NB4 (cell line): ENCODE results near the gene SPIRE2.
"Not testable (repeated sequence)": the region's sequence is repeated elsewhere in the genome, so short reads cannot be mapped to it uniquely, and the experiment has no call there.

Experiments
- DNase-seq: peaks from one replicate; pipeline ENCODE4 v3.0.0; 2010; ENCODE audit warnings: low read depth
- H3K4me3 ChIP-seq: one replicate; pipeline ENCODE4 v1.5.1; 2011; ENCODE audit warnings: mild to moderate bottlenecking, low read depth, low read length, moderate library complexity
- MAX ChIP-seq: IDR thresholded peaks from 2 replicates; pipeline ENCODE4 v1.6.1; 2011; ENCODE audit warnings: low read depth, low read length
- MYC ChIP-seq: IDR thresholded peaks from 2 replicates; pipeline ENCODE4 v1.6.1; 2011; ENCODE audit warnings: low read depth, low read length
- POLR2A ChIP-seq: IDR thresholded peaks from 2 replicates; pipeline ENCODE4 v1.6.1; 2011; ENCODE audit warnings: mild to moderate bottlenecking; ENCODE audit not compliant: insufficient read length; ENCODE audit errors: extremely low read depth
- TF ChIP-seq, protein P1 (sequence below): IDR thresholded peaks from one replicate; pipeline ENCODE4 v1.5.1; 2012; ENCODE audit warnings: low read depth, low read length

Gene SPIRE2

GRCh38 chr16:89827383-89828198 lies 684 bp upstream of the SPIRE2 start:
- H3K4me3 ChIP-seq: peak overlapping the region; percentile 21
- peak; percentile 59 for DNase-seq
- TF ChIP-seq MYC: no peak
- no peak for TF ChIP-seq MAX

GRCh38 chr16:89828870-89829629 lies 775 bp downstream of the SPIRE2 start:
- no peak overlapping the region for H3K4me3 ChIP-seq
- no peak for DNase-seq
- TF ChIP-seq, protein P1, sequence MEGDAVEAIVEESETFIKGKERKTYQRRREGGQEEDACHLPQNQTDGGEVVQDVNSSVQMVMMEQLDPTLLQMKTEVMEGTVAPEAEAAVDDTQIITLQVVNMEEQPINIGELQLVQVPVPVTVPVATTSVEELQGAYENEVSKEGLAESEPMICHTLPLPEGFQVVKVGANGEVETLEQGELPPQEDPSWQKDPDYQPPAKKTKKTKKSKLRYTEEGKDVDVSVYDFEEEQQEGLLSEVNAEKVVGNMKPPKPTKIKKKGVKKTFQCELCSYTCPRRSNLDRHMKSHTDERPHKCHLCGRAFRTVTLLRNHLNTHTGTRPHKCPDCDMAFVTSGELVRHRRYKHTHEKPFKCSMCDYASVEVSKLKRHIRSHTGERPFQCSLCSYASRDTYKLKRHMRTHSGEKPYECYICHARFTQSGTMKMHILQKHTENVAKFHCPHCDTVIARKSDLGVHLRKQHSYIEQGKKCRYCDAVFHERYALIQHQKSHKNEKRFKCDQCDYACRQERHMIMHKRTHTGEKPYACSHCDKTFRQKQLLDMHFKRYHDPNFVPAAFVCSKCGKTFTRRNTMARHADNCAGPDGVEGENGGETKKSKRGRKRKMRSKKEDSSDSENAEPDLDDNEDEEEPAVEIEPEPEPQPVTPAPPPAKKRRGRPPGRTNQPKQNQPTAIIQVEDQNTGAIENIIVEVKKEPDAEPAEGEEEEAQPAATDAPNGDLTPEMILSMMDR: no peak
- no peak for TF ChIP-seq MYC
- TF ChIP-seq MAX: no peak
- no peak for TF ChIP-seq POLR2A

DNA sequence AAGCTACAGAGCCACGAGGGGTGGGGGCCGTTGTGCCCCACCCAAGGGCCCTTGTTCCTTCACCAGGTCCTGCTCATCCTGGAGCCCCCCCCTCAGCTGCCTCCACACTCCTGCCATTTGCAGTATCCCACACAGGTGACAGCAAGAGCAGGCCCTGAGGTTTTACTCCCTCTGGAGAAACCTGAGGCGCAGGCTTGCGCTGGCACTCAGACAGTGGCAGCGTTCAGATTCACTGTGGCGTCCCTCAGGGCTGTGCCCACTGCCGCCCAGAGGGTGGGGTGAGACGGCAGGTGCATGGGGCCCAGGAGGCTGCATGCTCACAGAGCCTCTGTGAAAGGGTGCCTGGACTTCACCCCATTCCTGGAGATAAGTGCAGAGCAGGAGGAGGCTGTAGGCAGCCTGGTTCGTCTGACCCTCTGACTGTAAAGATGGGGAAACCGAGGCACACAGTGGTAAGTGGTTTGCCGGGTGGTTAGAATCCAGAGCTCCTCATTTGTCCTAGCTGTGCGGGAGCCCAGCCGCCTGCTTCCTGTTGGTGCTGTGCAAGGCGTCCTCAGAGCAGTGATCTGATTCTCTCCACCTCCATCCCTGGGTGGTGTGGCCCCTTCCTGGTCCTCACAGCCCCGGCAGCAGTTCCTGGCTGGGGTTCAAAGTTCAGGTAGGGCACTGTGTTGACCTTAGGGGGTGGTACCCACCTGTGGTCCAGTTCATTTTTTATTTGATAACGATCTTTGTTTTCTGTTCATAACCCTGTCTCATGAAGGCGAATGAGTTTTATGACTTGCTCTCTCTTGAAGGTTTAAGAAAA lies 1.6 kb downstream of the SPIRE2 start:
- TF ChIP-seq MYC (no peak), POLR2A (no peak), MAX (no peak)
- TF ChIP-seq, protein P1: no peak
- DNase-seq: no peak
- H3K4me3 ChIP-seq: no peak overlapping the region

- no peak overlapping the region for H3K4me3 ChIP-seq
- TF ChIP-seq POLR2A (no peak), MAX (no peak), MYC (no peak)
- TF ChIP-seq, protein P1: no peak
- DNase-seq: no peak
Measured at GRCh38 chr16:89831810-89832328, 3.6 kb downstream of the SPIRE2 start.

- not testable (repeated sequence) for H3K4me3 ChIP-seq, DNase-seq
Measured at GRCh38 chr16:89833664-89834363, 5.5 kb downstream of the SPIRE2 start.

DNA sequence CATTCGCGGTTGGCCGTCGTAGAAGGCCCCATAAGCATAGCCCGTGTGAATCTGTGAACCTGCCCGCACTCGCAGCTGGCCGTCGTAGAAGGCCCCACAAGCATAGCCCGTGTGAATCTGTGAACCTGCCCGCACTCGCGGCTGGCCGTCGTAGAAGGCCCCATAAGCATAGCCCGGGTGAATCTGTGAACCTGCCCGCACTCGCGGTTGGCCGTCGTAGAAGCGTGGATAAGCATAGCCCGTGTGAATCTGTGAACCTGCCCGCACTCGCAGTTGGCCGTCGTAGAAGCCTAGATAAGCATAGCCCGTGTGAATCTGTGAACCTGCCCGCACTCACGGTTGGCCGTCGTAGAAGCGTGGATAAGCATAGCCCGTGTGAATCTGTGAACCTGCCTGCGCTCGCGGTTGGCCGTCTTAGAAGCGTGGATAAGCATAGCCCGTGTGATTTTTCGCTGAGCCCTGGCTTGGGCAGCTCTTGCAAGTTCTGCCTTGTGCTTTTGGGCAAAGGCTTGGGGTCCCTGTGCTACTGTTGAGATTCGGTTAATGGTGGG lies 6.6 kb downstream of the SPIRE2 start:
- not testable (repeated sequence) for DNase-seq, H3K4me3 ChIP-seq

DNA sequence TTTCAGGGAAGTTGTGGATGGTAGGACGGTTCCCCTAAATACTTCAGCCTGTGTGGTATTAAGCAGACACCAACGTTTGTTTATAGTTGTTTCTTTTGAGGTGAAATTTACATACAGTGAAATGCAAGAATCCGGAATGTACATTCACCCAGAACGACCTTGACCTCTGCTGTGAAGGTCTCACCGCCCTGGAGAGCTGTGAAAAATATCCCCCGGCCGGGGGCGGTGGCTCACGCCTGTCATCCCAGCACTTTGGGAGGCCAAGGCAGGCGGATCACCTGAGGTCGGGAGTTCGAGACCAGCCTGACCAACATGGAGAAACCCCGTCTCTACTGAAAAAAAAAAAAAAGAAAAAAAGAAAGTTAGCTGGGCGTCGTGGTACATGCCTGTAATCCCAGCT lies 8.2 kb downstream of the SPIRE2 start:
- DNase-seq, H3K4me3 ChIP-seq: not testable (repeated sequence)
